HG03558 (cell line): ENCODE data around the gene CASD1.

ENCODE experiments used
- ATAC-seq: cut with Tn5 transposase; IDR thresholded peaks from one replicate; pipeline ENCODE4 v1.9.1; 2021; ENCODE audit warnings: moderate number of reproducible peaks; ENCODE audit not compliant: unreplicated experiment; ENCODE audit errors: extremely low read depth

The CASD1 gene

GRCh38 chr7:94512735-94513564 lies 3.3 kb downstream of the CASD1 start:
- ATAC-seq: no peak

DNA sequence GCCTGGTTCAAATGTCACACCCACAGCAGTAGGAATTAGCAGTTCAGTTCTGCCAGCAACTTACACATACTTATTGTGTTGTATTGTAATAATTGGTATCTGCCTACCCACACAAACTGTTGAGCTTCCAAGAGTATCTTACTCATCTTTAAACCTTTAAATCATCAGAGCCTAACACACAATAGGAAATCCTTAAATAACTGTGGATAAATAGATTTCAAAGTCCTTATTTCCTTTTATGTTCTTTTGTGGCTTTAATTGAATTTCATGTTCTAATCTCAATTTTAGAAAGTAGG lies 3.9 kb downstream of the CASD1 start:
- no peak for ATAC-seq

- no peak for ATAC-seq
Observed at GRCh38 chr7:94514140-94514889, 4.7 kb downstream of the CASD1 start.

DNA sequence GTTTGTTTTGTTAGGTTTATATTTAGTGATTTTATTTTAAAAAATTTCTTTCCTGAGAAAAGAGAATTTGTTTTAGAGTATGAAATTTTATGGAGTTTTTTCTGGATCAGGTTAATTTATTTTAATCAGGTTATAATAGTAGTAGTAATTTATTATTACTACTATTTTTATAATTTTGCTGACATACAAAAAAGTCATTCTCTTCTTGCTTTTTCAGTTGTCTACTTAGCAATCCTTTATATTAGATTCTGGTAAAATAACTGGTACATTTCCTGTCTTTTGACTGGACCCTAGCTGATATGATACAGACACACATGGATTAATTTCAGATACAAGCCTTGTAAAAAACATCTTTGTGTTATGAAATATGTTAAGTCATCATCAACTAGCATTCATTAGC lies 5.3 kb downstream of the CASD1 start:
- no peak for ATAC-seq

DNA sequence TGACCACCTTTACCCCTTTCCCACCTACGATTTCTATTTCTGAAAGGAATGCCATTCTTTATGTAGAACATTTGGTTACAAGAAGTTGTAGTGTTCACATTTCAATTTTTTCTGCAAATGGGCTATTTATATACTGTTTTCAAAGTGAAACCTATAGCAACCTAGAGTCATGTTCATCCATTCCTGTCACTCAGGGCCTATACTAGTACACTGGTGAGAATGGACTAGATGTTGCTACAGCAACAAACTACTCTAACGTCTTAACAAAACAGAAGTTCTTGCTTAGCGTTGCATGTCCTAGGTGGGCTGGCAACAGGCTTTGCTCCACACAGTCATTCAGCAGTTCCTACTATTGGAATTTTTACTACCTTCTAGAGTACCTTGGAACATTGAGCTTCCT lies 16.3 kb downstream of the CASD1 start:
- no peak for ATAC-seq

- no peak for ATAC-seq
Observed at GRCh38 chr7:94529516-94529915, 19.9 kb downstream of the CASD1 start.

- no peak for ATAC-seq
Observed at GRCh38 chr7:94530109-94530508, 20.5 kb downstream of the CASD1 start.

DNA sequence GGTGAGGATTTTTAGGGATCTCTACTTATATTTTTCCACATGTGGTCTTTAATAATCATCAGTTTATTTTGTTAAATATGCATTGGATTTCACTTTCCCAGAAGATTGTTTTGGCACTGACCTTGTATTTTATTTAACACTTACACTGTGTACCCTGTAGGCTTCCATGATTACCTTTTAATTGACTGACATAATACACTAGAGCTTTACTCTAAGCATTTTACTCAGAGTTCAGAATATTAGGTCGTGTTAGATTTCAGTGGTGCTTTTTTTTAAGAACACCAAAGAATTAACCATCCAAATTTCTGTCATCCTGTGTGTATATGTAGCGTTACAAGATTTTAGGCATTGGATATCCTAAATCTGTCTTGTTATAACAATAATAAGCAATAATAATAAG lies 23.1 kb downstream of the CASD1 start:
- ATAC-seq: no peak

DNA sequence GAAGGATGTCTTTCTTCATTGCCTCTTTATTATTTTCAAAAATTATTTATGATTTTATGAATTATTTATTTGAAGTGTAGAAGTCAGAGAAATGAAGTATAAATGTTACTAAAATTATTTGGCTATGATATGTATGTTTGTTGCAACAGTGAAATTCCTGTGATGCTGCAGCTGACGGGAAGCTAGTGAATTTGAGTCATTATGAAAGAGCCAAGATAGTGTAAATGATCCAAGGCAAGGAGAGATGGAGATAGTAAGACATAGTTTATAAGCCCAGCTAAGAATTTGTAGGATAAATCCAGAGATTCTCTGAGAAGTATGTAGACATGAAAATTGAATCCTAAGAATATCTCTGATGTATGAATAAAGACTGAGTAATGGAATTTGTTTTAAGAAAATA lies 30.8 kb downstream of the CASD1 start:
- no peak for ATAC-seq

- no peak for ATAC-seq
Observed at GRCh38 chr7:94547126-94547525, 37.5 kb downstream of the CASD1 start.

DNA sequence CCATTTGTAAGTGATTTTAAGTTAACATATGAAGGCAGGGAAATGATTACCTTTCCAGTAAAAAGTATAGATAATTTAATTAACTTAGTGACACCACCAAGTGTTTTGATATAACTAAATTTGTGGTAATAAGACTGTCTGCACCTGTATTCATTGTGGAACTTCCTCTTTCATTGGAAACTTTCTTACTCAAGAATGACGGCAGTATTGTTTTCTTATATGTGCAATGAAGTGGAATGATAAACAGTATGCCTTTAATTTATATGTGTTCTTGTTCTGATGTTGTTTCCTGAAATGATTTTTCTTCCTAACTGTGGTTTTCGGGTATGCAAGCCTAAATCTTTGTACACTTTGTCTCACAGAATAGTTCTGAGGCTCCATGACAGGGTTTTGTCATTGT lies 46.4 kb downstream of the CASD1 start:
- ATAC-seq: peak; percentile 61

DNA sequence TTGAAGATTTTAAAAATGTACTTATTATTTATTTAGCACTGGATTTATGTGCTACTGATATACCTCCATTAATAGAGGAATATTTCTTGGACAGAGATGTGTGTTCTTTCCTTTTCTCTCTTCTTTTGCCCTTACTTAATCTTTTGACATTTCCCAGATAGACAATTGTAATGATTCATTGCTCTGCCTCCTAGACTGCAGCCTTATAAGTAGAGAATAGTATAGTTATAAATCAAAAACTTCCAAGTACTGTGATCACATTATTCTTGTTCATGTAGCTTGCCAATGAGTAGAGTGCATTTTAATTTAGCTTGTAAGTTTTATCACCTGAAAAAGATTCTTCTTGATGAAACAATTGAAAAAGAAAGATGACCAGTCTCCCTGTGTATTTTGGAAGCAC lies 47.6 kb downstream of the CASD1 start:
- no peak for ATAC-seq

DNA sequence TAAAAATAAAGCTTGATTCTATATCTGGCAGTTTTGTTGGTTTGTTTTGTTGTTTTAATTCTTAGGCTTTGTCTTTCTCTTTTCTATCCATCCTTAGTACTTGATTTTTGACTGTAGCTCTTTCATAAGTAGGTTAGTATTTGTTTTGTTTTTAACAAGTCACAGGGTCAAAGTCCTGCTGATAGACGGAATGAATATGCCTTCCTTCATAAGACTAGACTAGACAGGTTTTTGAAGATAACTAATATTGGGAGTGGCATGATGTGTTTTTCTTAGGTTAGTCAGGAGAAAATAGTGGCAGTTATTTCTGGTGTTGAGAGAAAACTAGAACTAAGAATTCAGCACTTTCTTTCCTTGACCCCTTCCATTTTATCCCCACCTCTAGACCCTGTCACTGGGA lies 50.4 kb downstream of the CASD1 start:
- no peak for ATAC-seq

DNA sequence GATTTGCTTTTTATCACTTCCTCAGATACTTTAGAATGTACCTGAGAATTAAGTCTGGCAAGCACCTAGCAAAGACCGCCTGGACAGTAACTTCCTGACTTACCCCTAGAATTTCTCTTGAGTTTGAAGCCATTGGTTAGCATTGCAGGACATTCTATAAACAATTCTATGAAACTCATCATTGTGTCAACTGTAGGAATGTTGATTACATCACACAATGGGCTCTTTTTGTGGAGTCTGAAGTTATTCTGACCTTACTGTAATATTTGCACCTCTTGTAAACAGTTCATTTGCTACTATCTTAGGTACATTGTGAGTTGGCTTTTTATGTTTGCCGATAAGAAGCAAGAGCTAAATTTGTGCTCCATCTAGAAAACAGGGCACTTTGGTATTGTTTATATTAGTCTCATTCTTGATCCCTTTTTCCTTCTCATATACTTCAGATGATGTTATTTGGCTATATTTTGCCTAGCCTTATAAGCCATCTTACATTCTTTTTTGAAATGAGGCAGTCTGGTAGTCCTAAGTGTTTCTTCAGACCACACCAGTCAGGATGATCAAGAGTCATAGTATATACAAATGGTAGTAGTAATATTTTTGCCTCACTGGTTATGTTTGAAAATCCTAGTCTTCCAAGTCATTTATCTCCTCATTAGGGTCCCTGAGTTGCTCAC lies 52.4 kb downstream of the CASD1 start:
- ATAC-seq: no peak

DNA sequence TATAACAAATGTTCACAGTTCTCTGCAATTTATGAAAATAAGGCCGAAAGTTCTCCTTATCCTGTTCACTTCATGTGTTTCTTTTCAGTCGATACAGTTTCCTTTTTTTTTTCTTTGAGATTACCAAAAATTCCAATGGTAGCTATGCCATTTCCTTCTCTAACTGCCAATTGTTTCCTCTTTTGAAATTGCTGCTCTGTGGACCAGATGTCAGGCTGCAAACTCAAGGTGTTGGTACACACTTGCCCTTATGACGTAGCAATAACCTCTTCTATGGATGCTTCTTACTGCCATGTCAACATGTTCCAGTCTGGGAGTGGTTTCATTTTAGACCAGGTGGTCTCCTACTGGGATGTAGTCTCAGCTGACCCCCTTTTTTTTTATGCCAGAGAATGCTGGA lies 52.9 kb downstream of the CASD1 start:
- ATAC-seq: no peak

- no peak for ATAC-seq
Observed at GRCh38 chr7:94565247-94565894, 55.8 kb downstream of the CASD1 start.

DNA sequence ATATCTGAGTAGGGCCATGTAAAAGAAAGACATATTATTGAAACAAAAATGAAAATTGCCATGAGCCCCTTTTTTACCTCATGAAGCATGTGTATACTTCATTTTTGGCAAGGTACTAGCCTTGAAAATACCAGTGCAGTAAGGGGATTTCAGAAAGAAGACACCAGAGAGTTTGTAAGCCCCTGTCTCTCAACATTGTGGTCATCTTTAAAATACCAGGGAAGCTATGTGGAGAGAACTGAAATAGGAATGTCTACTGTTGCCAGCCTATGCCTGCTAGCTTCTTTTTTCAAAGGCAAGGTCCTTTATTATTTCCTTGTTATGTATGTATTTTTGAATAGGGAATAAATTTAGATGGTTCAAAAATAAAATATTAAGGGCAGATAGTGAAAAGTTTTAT lies 57.8 kb downstream of the CASD1 start:
- no peak for ATAC-seq

GRCh38 chr7:94571816-94572215 lies 62.2 kb downstream of the CASD1 start:
- ATAC-seq: no peak

- ATAC-seq: no peak
Observed at GRCh38 chr7:94575646-94576045, 66.0 kb downstream of the CASD1 start.

- ATAC-seq: no peak
Observed at GRCh38 chr7:94576316-94576715, 66.7 kb downstream of the CASD1 start.

DNA sequence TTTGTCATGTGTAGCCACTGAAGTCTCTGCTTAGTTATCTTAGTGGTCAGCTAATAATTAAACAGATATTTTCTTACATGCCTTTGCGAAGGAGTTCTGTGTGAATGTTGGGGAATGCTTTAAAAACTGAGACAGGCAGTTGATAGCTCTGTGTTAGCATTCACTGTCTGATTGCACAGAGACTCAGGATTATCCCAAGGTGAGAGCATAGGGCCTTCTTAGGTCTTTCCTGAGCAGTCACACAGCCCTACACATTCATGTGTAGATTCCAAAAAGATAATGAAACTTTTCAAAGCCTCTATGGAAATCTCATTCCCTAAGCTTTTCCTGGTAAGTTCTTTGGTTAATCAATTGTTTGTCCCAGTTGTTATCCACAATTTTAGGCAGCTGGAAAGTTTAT lies 67.7 kb downstream of the CASD1 start:
- ATAC-seq: no peak
